T-helper 1 cell treated with Interleukin-12 subunit alpha and Interleukin-12 subunit beta and Interleukin-4 antibody, amounts not matched to agents 30 μg/mL and 1 μg/mL, for 36 hours (primary cell): ENCODE data around the gene MYNN.

Source experiments
- H3K27ac Mint-ChIP-seq: one replicate; pipeline ENCODE4 v1.8.0; 2021; ENCODE audit warnings: mild to moderate bottlenecking, mixed read lengths
- H3K27me3 Mint-ChIP-seq: one replicate; pipeline ENCODE4 v1.8.0; 2021; ENCODE audit warnings: low read depth, mixed read lengths
- H3K36me3 Mint-ChIP-seq: one replicate; pipeline ENCODE4 v1.8.0; 2021; ENCODE audit warnings: low read depth, mixed read lengths
- H3K4me1 Mint-ChIP-seq: one replicate; pipeline ENCODE4 v1.8.0; 2021; ENCODE audit warnings: low read depth, mixed read lengths
- H3K4me3 Mint-ChIP-seq: one replicate; pipeline ENCODE4 v1.8.0; 2021; ENCODE audit warnings: mild to moderate bottlenecking, moderate library complexity, mixed read lengths
- H3K9me3 Mint-ChIP-seq: one replicate; pipeline ENCODE4 v1.8.0; 2021; ENCODE audit warnings: mixed read lengths

The MYNN gene

DNA sequence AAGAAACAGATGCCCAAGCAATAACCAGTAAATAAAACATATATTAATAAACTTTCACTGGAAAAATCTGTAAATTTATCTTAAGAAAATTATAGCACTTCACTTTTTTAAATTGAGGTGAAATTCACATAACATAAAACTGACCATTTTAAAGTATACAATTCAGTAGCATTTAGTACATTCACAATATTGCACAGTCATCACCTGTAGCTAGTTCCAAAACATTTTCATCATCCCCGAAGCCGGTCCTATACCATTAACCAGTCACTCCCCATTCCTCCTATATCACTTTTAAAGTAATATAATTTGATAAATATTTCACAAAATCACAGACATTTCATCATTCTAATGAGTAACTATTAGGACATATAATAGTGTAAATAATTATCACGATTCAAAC lies 31.5 kb downstream of the MYNN start:
- Mint-ChIP-seq H3K27ac (no peak overlapping the region), H3K27me3 (no peaks in the 10 kb centered on the region), H3K36me3 (peaks cover 3% of the 10 kb centered on the region), H3K4me3 (no peak overlapping the region), H3K9me3 (no peaks in the 10 kb centered on the region), H3K4me1 (peaks cover 8% of the 10 kb centered on the region)

- H3K4me3 Mint-ChIP-seq: peak overlapping the region; percentile 4
- peak overlapping the region; percentile 77 for H3K27ac Mint-ChIP-seq
- H3K36me3 Mint-ChIP-seq: peaks cover 2% of the 10 kb centered on the region
- no peaks in the 10 kb centered on the region for H3K9me3 Mint-ChIP-seq
- no peaks in the 10 kb centered on the region for H3K27me3 Mint-ChIP-seq
- H3K4me1 Mint-ChIP-seq: peaks cover 30% of the 10 kb centered on the region
Observed at GRCh38 chr3:169809230-169809795, 36.1 kb downstream of the MYNN start.

DNA sequence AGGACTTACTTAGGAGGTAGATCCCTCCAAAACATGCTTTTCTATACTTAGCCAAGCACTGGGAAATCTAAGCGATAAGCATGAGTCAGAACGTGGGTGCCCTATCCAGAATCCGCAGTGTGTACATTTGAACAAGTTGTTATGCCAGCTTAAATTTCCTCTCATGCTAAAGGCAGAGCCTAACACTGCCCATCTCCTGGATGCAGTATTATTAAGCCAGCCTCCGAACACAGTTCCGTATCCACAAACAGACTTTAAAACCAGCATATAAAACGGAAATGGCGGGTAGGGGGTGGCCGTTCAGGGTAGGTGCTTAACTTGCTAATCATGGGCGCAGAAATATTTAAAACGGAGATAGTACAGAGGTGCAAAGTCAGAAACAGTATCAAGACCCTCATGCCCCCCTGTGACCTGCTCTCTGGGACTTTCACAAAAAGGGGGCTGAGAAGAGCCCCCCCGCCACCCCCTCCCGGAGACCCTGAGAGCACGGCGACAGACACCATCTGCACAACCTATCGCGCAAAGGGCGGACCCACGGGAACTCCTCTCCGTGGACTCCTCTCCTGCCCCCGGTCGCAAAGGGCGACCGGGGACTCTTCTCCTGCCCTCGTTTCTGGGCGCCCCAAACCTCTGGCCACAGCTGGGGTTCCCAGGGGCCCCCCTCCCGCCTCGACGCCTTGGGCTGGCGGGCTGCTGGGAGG lies 38.6 kb downstream of the MYNN start:
- H3K27ac Mint-ChIP-seq: peak overlapping the region; percentile 80
- peaks cover 5% of the 10 kb centered on the region for H3K27me3 Mint-ChIP-seq
- H3K4me3 Mint-ChIP-seq: peak overlapping the region; percentile 82
- no peaks in the 10 kb centered on the region for H3K36me3 Mint-ChIP-seq
- peaks cover 30% of the 10 kb centered on the region for H3K4me1 Mint-ChIP-seq
- H3K9me3 Mint-ChIP-seq: peaks cover 21% of the 10 kb centered on the region

DNA sequence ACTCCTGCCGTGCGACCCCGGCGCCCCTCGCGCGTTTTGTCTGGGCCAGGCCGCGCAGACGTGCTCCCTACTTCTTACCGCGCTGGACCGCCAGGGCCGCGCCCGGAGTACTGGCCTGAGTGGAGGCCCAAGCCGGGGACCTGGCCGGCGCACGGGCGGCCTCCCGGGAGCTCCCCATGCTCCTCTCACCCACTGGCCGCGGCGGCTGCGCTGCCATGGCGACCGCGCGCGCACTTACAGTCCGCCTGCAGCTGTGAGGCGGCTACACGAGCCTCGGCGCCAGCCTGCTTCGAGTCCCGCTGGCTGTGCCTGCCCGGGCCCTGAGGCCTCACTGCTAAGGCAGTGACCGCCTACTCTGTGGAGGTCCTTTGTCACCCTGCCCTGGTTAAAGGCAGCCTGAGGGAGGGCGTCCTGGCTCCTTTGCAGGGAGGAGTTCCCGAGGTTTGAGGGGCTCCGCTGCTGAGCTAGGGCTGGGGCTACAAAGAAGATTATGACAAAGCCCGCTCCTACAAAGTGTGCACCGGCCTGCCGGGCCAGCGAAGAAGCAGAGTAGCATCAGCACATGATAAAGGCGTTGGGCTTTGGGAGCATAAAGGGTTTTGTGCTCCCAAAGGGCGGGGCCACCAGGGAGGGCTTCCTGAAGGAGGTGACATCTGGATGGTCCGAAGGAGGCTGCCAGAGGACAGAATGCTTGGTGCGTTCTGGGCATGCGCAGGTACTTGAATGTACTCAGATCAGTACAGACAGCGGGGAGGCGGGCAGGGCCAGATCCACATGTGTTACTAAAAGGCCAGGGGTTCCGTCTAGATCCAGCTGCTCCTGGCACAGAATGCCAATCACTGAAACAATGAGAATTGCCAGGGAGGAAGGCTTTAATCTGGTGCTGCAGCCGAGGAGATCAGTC lies 39.4 kb downstream of the MYNN start, which contains the start of the genes LRRC34 and LRRIQ4:
TSS of gene LRRC34 (minus strand) at position 573 of the 904 bp plus-strand sequence. CDS start at position 217, 356 bp downstream.
TSS of gene LRRIQ4 (plus strand) at position 539 of the 904 bp plus-strand sequence. CDS start 9,052 bp downstream, outside the sequence.
- H3K27ac Mint-ChIP-seq: peak within 1 kb of the TSS; percentile 80
- peaks cover 30% of the 10 kb centered on the region for H3K4me1 Mint-ChIP-seq
- peaks cover 12% of the 10 kb centered on the region for H3K27me3 Mint-ChIP-seq
- peak within 1 kb of the TSS; percentile 82 for H3K4me3 Mint-ChIP-seq
- no peaks in the 10 kb centered on the region for H3K36me3 Mint-ChIP-seq
- H3K9me3 Mint-ChIP-seq: peaks cover 28% of the 10 kb centered on the region

- H3K4me1 Mint-ChIP-seq: peaks cover 30% of the 10 kb centered on the region
- H3K27ac Mint-ChIP-seq: peak overlapping the region; percentile 75
- peaks cover 18% of the 10 kb centered on the region for H3K27me3 Mint-ChIP-seq
- H3K36me3 Mint-ChIP-seq: no peaks in the 10 kb centered on the region
- peak overlapping the region; percentile 82 for H3K4me3 Mint-ChIP-seq
- H3K9me3 Mint-ChIP-seq: peaks cover 28% of the 10 kb centered on the region
Observed at GRCh38 chr3:169813278-169813677, 40.1 kb downstream of the MYNN start.

GRCh38 chr3:169813757-169814517 lies 40.7 kb downstream of the MYNN start:
- Mint-ChIP-seq H3K27ac (peak overlapping the region; percentile 75), H3K27me3 (peaks cover 20% of the 10 kb centered on the region), H3K4me3 (peak overlapping the region; percentile 82), H3K36me3 (no peaks in the 10 kb centered on the region), H3K4me1 (peaks cover 28% of the 10 kb centered on the region), H3K9me3 (peaks cover 28% of the 10 kb centered on the region)

GRCh38 chr3:169815590-169816150 lies 42.5 kb downstream of the MYNN start:
- Mint-ChIP-seq H3K27me3 (peaks cover 31% of the 10 kb centered on the region), H3K27ac (no peak overlapping the region), H3K4me1 (peaks cover 22% of the 10 kb centered on the region), H3K9me3 (peaks cover 28% of the 10 kb centered on the region), H3K4me3 (no peak overlapping the region), H3K36me3 (no peaks in the 10 kb centered on the region)

GRCh38 chr3:169818316-169818715 lies 45.1 kb downstream of the MYNN start:
- Mint-ChIP-seq H3K27ac (no peak overlapping the region), H3K36me3 (no peaks in the 10 kb centered on the region), H3K4me3 (no peak overlapping the region), H3K9me3 (peaks cover 28% of the 10 kb centered on the region), H3K27me3 (peaks cover 43% of the 10 kb centered on the region), H3K4me1 (peaks cover 9% of the 10 kb centered on the region)

GRCh38 chr3:169822091-169822490 lies 48.9 kb downstream of the MYNN start:
- Mint-ChIP-seq H3K4me1 (no peaks in the 10 kb centered on the region), H3K4me3 (no peak overlapping the region), H3K36me3 (no peaks in the 10 kb centered on the region), H3K9me3 (peaks cover 4% of the 10 kb centered on the region), H3K27ac (no peak overlapping the region), H3K27me3 (peaks cover 39% of the 10 kb centered on the region)

DNA sequence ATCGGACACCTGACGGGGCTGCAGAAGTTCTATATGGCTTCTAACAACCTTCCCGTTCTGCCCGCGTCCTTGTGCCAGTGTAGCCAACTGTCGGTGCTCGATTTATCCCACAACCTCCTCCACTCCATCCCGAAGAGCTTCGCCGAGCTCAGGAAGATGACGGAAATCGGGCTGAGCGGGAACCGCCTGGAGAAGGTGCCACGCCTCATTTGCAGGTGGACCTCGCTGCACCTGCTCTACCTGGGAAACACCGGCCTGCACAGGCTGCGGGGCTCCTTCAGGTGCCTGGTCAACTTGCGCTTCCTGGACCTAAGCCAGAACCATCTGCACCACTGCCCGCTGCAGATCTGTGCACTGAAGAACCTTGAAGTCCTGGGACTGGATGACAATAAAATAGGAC lies 49.3 kb downstream of the MYNN start:
- Mint-ChIP-seq H3K4me3 (no peak overlapping the region), H3K9me3 (no peaks in the 10 kb centered on the region), H3K36me3 (no peaks in the 10 kb centered on the region), H3K27me3 (peaks cover 35% of the 10 kb centered on the region), H3K27ac (no peak overlapping the region), H3K4me1 (no peaks in the 10 kb centered on the region)

DNA sequence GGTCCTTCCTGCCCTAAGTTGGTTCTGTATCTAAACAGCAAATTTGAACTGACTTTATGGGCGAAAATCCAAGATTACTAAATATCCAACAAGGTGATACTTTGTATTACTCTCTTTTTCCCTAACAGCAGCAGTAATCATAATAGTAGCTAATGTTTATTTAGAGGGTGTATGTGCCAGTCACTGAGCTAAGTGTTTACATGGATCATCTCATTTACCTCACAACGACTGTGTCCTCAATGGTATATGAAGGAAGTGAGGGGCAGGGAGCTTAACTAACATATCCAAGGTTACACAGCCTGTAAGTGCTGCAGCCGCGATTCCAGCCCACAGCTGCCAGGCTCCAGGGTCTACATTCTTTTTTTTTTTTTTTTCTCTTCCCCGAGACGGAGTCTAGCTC lies 49.8 kb downstream of the MYNN start:
- peaks cover 31% of the 10 kb centered on the region for H3K27me3 Mint-ChIP-seq
- no peak overlapping the region for H3K4me3 Mint-ChIP-seq
- no peaks in the 10 kb centered on the region for H3K36me3 Mint-ChIP-seq
- no peak overlapping the region for H3K27ac Mint-ChIP-seq
- no peaks in the 10 kb centered on the region for H3K4me1 Mint-ChIP-seq
- H3K9me3 Mint-ChIP-seq: no peaks in the 10 kb centered on the region

DNA sequence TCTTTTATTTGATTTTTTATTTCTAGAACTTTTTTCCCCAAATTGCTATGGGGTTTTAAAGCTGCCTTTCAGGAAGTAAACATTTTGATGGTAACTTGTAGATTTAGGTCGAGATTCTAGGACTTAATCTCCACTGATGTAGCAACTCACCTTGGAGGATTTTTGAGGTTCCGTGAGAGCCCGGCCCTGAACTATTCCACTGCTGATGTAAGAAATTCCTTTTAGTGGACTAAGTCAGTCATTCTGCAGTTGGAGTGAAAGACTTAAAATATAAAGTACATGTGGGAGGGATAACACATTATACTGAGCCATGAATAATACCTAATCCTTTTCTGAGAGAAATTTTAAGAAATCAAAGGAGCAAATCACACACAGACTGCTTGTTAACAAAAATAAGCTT lies 52.1 kb downstream of the MYNN start:
- no peaks in the 10 kb centered on the region for H3K9me3 Mint-ChIP-seq
- H3K4me1 Mint-ChIP-seq: peaks cover 1% of the 10 kb centered on the region
- H3K4me3 Mint-ChIP-seq: no peak overlapping the region
- no peaks in the 10 kb centered on the region for H3K36me3 Mint-ChIP-seq
- peaks cover 15% of the 10 kb centered on the region for H3K27me3 Mint-ChIP-seq
- no peak overlapping the region for H3K27ac Mint-ChIP-seq

DNA sequence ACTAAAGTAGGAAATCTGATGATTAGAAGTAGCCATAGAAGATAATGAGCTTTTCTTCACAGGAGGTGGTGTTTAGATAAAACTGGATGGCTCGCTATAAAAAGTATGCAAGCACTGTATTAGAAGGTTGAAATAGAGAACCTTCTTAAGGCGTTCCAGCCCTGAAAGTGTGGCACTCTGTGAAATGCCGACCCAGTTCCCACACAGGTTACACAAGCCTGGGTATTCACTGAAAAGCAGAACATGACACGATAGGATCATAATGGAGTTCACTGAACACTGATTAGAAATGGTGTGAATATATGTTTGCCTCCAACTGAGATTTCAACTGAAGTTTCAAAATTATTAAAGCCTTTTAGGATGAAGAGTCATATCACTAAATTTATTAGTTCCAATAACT lies 54.5 kb downstream of the MYNN start:
- Mint-ChIP-seq H3K27ac (no peak overlapping the region), H3K4me3 (no peak overlapping the region), H3K4me1 (peaks cover 1% of the 10 kb centered on the region), H3K9me3 (no peaks in the 10 kb centered on the region), H3K27me3 (peaks cover 4% of the 10 kb centered on the region), H3K36me3 (no peaks in the 10 kb centered on the region)

- peaks cover 4% of the 10 kb centered on the region for H3K27me3 Mint-ChIP-seq
- no peaks in the 10 kb centered on the region for H3K36me3 Mint-ChIP-seq
- H3K4me3 Mint-ChIP-seq: no peak overlapping the region
- H3K4me1 Mint-ChIP-seq: no peaks in the 10 kb centered on the region
- H3K27ac Mint-ChIP-seq: no peak overlapping the region
- no peaks in the 10 kb centered on the region for H3K9me3 Mint-ChIP-seq
Observed at GRCh38 chr3:169835533-169835932, 62.3 kb downstream of the MYNN start.
